Esophagus squamous epithelium (tissue), 4 donors: Measurements from ENCODE around the gene PSMD11.

Experiments
- POLR2A ChIP-seq, 4 donors: fragments of 450-650 bp; IDR thresholded peaks; one replicate each; pipeline ENCODE4 v1.6.1; 2017; ENCODE audit warnings: antibody characterized with exemption in 4 of 4, mild to moderate bottlenecking in 4 of 4, moderate library complexity in 3 of 4
- TF ChIP-seq, protein P1 (sequence below), 6 experiments: fragments of 450-650 bp in 4 of 6; fragments of 200-600 bp in 2 of 6; sonication (generic) in 2 of 6; IDR thresholded peaks; one replicate each; pipeline ENCODE4 v1.5.1; 2016 to 2019; ENCODE audit warnings: antibody characterized with exemption in 6 of 6, mild to moderate bottlenecking in 4 of 6, moderate library complexity in 4 of 6

- TF ChIP-seq, protein P1, sequence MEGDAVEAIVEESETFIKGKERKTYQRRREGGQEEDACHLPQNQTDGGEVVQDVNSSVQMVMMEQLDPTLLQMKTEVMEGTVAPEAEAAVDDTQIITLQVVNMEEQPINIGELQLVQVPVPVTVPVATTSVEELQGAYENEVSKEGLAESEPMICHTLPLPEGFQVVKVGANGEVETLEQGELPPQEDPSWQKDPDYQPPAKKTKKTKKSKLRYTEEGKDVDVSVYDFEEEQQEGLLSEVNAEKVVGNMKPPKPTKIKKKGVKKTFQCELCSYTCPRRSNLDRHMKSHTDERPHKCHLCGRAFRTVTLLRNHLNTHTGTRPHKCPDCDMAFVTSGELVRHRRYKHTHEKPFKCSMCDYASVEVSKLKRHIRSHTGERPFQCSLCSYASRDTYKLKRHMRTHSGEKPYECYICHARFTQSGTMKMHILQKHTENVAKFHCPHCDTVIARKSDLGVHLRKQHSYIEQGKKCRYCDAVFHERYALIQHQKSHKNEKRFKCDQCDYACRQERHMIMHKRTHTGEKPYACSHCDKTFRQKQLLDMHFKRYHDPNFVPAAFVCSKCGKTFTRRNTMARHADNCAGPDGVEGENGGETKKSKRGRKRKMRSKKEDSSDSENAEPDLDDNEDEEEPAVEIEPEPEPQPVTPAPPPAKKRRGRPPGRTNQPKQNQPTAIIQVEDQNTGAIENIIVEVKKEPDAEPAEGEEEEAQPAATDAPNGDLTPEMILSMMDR (IDR thresholded peaks at IDR 0.05) = no peak
- no peak for TF ChIP-seq POLR2A (IDR thresholded peaks at IDR 0.05)
Observed at GRCh38 chr17:32443827-32444300, 446 bp upstream of the PSMD11 start.
